ENCODE data around the gene CDC42EP4. TPM values are rescaled to one million over a fixed set of nuclear protein-coding genes. Genes with fewer than 3 reads are reported as not detected.

CDC42EP4 gene
- total RNA-seq, 2 donors from 2014 or later = 119 to 186 TPM

- WGBS = 44% methylated on average over 11 of the region's 11 CpGs
- TF ChIP-seq CTCF (IDR thresholded peaks at IDR 0.05) (no peak), POLR2A (IDR thresholded peaks at IDR 0.05) (no peak), POLR2AphosphoS5 (IDR thresholded peaks at IDR 0.05) (no peak)
- intact Hi-C loops (cut with DNase I) = no loop called here
- no peaks in the 10 kb centered on the region for H3K27me3 ChIP-seq (replicated peaks; ENCODE audit: insufficient read depth)
- no peak for DNase-seq (ENCODE audit: low spot score)
- no peak overlapping the region for H3K4me3 ChIP-seq
- H3K9me3 ChIP-seq = no peaks in the 10 kb centered on the region
- no peaks in the 10 kb centered on the region for H3K36me3 ChIP-seq
- H3K4me1 ChIP-seq (replicated peaks) = peaks cover 3% of the 10 kb centered on the region
- H3K27ac ChIP-seq = peak overlapping the region in 1 of 2 donors; percentile 67
Observed at GRCh38 chr17:73343739-73344454, 32.1 kb upstream of the CDC42EP4 start.

- 35% methylated on average over 13 of the region's 17 CpGs for WGBS
- no peaks in the 10 kb centered on the region for H3K27me3 ChIP-seq (replicated peaks; ENCODE audit: insufficient read depth)
- H3K4me1 ChIP-seq (replicated peaks) = peaks cover 3% of the 10 kb centered on the region
- no peaks in the 10 kb centered on the region for H3K9me3 ChIP-seq
- intact Hi-C loops (cut with DNase I) = no loop called here
- no peaks in the 10 kb centered on the region for H3K36me3 ChIP-seq
- peak overlapping the region; percentile 53 to 67 for H3K27ac ChIP-seq
- H3K4me3 ChIP-seq = no peak overlapping the region
- TF ChIP-seq POLR2AphosphoS5 (IDR thresholded peaks at IDR 0.05) (no peak), POLR2A (IDR thresholded peaks at IDR 0.05) (no peak), CTCF (IDR thresholded peaks at IDR 0.05) (no peak)
- no peak for DNase-seq (ENCODE audit: low spot score)
Observed at GRCh38 chr17:73343168-73343634, 31.4 kb upstream of the CDC42EP4 start.

- TF ChIP-seq POLR2AphosphoS5 (IDR thresholded peaks at IDR 0.05) (no peak), POLR2A (IDR thresholded peaks at IDR 0.05) (no peak), CTCF (IDR thresholded peaks at IDR 0.05) (no peak)
- Histone ChIP-seq H3K36me3 (no peaks in the 10 kb centered on the region), H3K4me1 (replicated peaks) (peaks cover 3% of the 10 kb centered on the region), H3K27ac (peak overlapping the region; percentile 53 to 67), H3K4me3 (no peak overlapping the region), H3K27me3 (replicated peaks; ENCODE audit: insufficient read depth) (no peaks in the 10 kb centered on the region), H3K9me3 (no peaks in the 10 kb centered on the region)
- no peak for DNase-seq (ENCODE audit: low spot score)
- WGBS = 41% methylated on average over 7 of the region's 7 CpGs
- intact Hi-C loops (cut with DNase I) = no loop called here
Observed at GRCh38 chr17:73342541-73343167, 30.9 kb upstream of the CDC42EP4 start.

- WGBS = 22% methylated on average over 12 of the region's 12 CpGs
- Histone ChIP-seq H3K27ac (peak overlapping the region; percentile 53 to 67), H3K4me1 (replicated peaks) (peaks cover 3% of the 10 kb centered on the region), H3K9me3 (no peaks in the 10 kb centered on the region), H3K36me3 (no peaks in the 10 kb centered on the region), H3K27me3 (replicated peaks; ENCODE audit: insufficient read depth) (no peaks in the 10 kb centered on the region), H3K4me3 (no peak overlapping the region)
- TF ChIP-seq POLR2AphosphoS5 (IDR thresholded peaks at IDR 0.05) = peak; percentile 51
- peak; percentile 10 for TF ChIP-seq POLR2A (IDR thresholded peaks at IDR 0.05)
- no peak for TF ChIP-seq CTCF (IDR thresholded peaks at IDR 0.05)
- DNase-seq (ENCODE audit: low spot score) = peak; percentile 64
- intact Hi-C loops (cut with DNase I) = no loop called here
Observed at GRCh38 chr17:73342050-73342522, 30.3 kb upstream of the CDC42EP4 start.
